ENCODE data around the gene OR5K4. TPM values are rescaled to one million over a fixed set of nuclear protein-coding genes. Genes with fewer than 3 reads are reported as not detected.

Gene OR5K4
- total RNA-seq, 2 experiments from 2014 or later, result not detected

DNA sequence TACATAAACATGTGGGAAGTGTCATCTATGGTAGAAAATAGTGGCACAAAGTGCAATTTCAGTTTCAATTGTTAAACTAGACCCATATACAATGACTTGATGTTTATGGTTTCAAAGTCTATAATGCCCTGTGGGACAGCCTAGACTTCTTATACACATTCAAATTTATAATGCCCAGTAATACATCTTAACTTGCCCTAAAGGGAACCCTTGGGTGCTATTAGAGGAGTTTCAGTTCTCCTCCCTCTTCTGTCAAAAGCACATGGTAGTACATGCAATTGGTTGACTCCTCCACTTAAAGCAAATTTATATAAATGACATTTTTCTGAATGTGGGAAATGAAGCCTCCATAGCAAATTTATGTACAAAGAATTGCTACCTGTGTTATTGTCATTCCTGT, 30.2 kb upstream of the OR5K4 start:
- intact Hi-C loops (cut with micrococcal nuclease; ENCODE audit: unreplicated experiment), result no loop called here
- POLR2A ChIA-PET, result no interaction called here
- Histone ChIP-seq H3K9me2 (ENCODE audit: insufficient read depth, low read length) (no peaks in the 10 kb centered on the region), H3K4me3 (ENCODE audit: low read depth, low read length, poor library complexity, severe bottlenecking) (no peak overlapping the region), H3K4me2 (ENCODE audit: low read length) (no peak overlapping the region), H3K79me2 (ENCODE audit: insufficient read depth, low read depth, low read length) (no peaks in the 10 kb centered on the region), H2AFZ (ENCODE audit: low read length) (no peak overlapping the region), H3K36me3 (ENCODE audit: insufficient read depth, low read length) (no peaks in the 10 kb centered on the region), H4K20me1 (ENCODE audit: insufficient read depth, low read length) (no peaks in the 10 kb centered on the region), H3K4me1 (ENCODE audit: insufficient read depth, low read length, poor library complexity, severe bottlenecking) (no peaks in the 10 kb centered on the region), H3K9me3 (ENCODE audit: low read length) (no peaks in the 10 kb centered on the region), H3K27ac (ENCODE audit: low read depth, low read length, poor library complexity, severe bottlenecking) (no peak overlapping the region)
- TF ChIP-seq EZH2phosphoT487 (IDR thresholded peaks at IDR 0.05; ENCODE audit: borderline replicate concordance, low read depth, low read length), result no peak
- TF ChIP-seq, protein P1, sequence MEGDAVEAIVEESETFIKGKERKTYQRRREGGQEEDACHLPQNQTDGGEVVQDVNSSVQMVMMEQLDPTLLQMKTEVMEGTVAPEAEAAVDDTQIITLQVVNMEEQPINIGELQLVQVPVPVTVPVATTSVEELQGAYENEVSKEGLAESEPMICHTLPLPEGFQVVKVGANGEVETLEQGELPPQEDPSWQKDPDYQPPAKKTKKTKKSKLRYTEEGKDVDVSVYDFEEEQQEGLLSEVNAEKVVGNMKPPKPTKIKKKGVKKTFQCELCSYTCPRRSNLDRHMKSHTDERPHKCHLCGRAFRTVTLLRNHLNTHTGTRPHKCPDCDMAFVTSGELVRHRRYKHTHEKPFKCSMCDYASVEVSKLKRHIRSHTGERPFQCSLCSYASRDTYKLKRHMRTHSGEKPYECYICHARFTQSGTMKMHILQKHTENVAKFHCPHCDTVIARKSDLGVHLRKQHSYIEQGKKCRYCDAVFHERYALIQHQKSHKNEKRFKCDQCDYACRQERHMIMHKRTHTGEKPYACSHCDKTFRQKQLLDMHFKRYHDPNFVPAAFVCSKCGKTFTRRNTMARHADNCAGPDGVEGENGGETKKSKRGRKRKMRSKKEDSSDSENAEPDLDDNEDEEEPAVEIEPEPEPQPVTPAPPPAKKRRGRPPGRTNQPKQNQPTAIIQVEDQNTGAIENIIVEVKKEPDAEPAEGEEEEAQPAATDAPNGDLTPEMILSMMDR (conservative IDR thresholded peaks at IDR 0.05; ENCODE audit: low read length), result no peak
- no peak for DNase-seq (ENCODE audit: low spot score)
- no TSS peak for BruUV-seq (replicated peaks)
- CTCF ChIA-PET (ENCODE audit: unreplicated experiment), result no interaction called here

DNA sequence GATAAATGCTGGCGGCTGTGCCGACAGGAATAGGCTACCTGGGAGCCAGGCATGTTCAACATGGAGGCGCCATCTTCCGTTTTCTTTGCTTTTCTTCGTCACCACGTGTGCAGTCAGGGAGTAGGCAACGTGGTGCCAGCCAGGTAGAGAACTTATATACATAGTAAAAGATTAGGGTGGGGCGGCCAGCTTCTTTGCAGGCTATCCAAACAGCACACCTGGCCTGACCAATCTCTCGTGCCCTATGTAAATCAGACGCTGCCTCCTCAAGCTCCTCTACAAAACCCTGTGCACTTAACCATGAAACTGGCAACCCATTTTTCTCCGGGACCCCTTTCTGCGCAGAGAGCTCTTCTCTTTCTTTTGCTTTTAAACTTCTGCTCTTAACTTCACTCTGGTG, 28.6 kb upstream of the OR5K4 start:
- no peak for DNase-seq (ENCODE audit: low spot score)
- Histone ChIP-seq H3K4me3 (ENCODE audit: low read depth, low read length, poor library complexity, severe bottlenecking) (no peak overlapping the region), H2AFZ (ENCODE audit: low read length) (no peak overlapping the region), H3K79me2 (ENCODE audit: insufficient read depth, low read depth, low read length) (no peaks in the 10 kb centered on the region), H3K4me2 (ENCODE audit: low read length) (no peak overlapping the region), H3K27ac (ENCODE audit: low read depth, low read length, poor library complexity, severe bottlenecking) (no peak overlapping the region), H3K9me3 (ENCODE audit: low read length) (no peaks in the 10 kb centered on the region), H4K20me1 (ENCODE audit: insufficient read depth, low read length) (no peaks in the 10 kb centered on the region), H3K9me2 (ENCODE audit: insufficient read depth, low read length) (no peaks in the 10 kb centered on the region), H3K36me3 (ENCODE audit: insufficient read depth, low read length) (no peaks in the 10 kb centered on the region), H3K4me1 (ENCODE audit: insufficient read depth, low read length, poor library complexity, severe bottlenecking) (no peaks in the 10 kb centered on the region)
- intact Hi-C loops (cut with micrococcal nuclease; ENCODE audit: unreplicated experiment), result no loop called here
- CTCF ChIA-PET (ENCODE audit: unreplicated experiment), result no interaction called here
- BruUV-seq (replicated peaks), result no TSS peak
- TF ChIP-seq EZH2phosphoT487 (IDR thresholded peaks at IDR 0.05; ENCODE audit: borderline replicate concordance, low read depth, low read length), result no peak
- POLR2A ChIA-PET, result interaction anchor here (0.6 kb wide), 1 partner anchor 571 kb away, joined by 3 read pairs; no protein-coding TSS in a partner anchor

DNA sequence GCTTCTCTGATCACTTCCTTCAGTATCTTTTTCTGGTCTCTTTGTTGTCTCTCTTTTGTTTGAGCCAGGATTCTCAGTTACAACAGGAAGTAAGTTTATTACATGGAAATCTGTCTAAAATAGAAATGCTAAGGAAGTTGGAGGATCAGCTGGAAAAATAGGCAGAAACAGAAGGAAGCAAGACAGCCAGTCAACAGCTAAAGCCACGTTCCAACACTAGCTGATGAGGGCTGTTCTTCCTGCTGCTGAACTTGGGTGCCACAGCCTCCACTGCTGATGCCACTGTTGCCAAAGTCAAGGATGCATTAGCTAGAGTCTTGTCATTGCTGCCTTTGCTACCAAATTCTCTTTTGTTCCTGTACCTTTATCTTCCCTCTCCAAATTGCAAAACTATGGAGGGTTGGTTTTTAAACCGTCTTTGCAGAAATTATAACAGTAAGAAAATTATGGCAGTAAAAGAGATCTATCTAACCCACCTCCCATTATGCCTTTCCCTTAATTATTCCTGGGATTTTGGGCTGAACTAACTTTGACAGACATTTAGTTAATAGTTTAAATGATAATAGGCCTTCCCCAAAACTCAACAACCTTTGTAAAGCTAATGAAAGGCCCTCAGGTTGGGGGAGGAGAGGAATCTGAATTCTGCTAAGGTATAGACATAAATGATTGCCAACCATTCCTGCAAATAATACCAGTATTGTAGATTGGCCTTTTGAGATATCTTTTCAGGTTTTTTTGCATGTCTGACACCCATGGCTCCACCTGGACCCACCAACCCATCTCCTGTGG, 27.4 kb upstream of the OR5K4 start:
- DNase-seq (ENCODE audit: low spot score), result no peak
- CTCF ChIA-PET (ENCODE audit: unreplicated experiment), result no interaction called here
- H2AFZ ChIP-seq (ENCODE audit: low read length), result no peak overlapping the region
- H3K4me2 ChIP-seq (ENCODE audit: low read length), result no peak overlapping the region
- no peak for TF ChIP-seq EZH2phosphoT487 (IDR thresholded peaks at IDR 0.05; ENCODE audit: borderline replicate concordance, low read depth, low read length)
- TF ChIP-seq, protein P1 (conservative IDR thresholded peaks at IDR 0.05; ENCODE audit: low read length), result no peak
- H3K27ac ChIP-seq (ENCODE audit: low read depth, low read length, poor library complexity, severe bottlenecking), result no peak overlapping the region
- no peak overlapping the region for H3K4me3 ChIP-seq (ENCODE audit: low read depth, low read length, poor library complexity, severe bottlenecking)
- H4K20me1 ChIP-seq (ENCODE audit: insufficient read depth, low read length), result no peaks in the 10 kb centered on the region
- no peaks in the 10 kb centered on the region for H3K9me2 ChIP-seq (ENCODE audit: insufficient read depth, low read length)
- H3K79me2 ChIP-seq (ENCODE audit: insufficient read depth, low read depth, low read length), result no peaks in the 10 kb centered on the region
- POLR2A ChIA-PET, result interaction anchor here (0.6 to 0.7 kb wide), 2 partner anchors 164 to 183 kb away, joined by 3 read pairs; no protein-coding TSS in a partner anchor
- no TSS peak for BruUV-seq (replicated peaks)
- no peaks in the 10 kb centered on the region for H3K36me3 ChIP-seq (ENCODE audit: insufficient read depth, low read length)
- H3K9me3 ChIP-seq (ENCODE audit: low read length), result no peaks in the 10 kb centered on the region
- H3K4me1 ChIP-seq (ENCODE audit: insufficient read depth, low read length, poor library complexity, severe bottlenecking), result no peaks in the 10 kb centered on the region
- intact Hi-C loops (cut with micrococcal nuclease; ENCODE audit: unreplicated experiment), result no loop called here
